ENCODE results near the gene KRT16.
"Not testable (repeated sequence)": the region's sequence is repeated elsewhere in the genome, so short reads cannot be mapped to it uniquely, and the experiment has no call there.

Gene KRT16

DNA sequence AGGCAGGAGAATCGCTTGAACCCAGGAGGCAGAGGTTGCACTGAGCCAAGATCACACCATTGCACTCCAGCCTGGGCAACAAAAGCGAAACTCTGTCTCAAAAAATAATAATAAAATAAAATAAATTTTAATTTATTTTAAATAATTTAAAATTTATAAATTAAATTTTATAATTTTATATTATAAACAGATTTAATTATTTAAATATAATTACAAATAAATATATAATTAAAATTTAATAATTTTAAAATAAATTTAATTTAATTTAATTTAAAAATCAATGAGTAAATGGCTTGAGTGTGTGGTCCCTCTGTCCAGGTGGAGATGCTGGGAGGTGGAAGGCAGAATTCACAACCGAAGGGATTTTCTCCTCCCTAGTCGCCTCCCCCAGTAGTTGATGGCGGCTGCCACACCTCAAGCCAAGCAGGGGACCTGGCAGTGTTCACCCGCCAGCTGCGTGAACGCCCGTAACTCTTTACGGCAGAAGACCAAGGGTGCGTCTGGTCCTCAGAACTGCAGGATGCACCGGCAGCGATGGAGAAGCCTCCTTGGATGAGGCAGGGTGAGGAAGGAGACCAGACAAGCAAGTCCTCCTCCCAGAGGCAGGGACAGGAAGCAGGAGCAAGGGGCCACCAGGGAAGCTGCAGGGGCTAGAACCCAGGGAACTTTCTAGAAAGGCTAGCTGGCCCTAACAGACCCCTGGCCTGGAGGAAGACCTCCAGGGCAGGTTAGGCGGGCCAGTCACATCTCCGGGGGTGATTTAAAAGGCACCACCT is 34.7 kb upstream of the KRT16 start:
- no peak for DNase-seq

DNA sequence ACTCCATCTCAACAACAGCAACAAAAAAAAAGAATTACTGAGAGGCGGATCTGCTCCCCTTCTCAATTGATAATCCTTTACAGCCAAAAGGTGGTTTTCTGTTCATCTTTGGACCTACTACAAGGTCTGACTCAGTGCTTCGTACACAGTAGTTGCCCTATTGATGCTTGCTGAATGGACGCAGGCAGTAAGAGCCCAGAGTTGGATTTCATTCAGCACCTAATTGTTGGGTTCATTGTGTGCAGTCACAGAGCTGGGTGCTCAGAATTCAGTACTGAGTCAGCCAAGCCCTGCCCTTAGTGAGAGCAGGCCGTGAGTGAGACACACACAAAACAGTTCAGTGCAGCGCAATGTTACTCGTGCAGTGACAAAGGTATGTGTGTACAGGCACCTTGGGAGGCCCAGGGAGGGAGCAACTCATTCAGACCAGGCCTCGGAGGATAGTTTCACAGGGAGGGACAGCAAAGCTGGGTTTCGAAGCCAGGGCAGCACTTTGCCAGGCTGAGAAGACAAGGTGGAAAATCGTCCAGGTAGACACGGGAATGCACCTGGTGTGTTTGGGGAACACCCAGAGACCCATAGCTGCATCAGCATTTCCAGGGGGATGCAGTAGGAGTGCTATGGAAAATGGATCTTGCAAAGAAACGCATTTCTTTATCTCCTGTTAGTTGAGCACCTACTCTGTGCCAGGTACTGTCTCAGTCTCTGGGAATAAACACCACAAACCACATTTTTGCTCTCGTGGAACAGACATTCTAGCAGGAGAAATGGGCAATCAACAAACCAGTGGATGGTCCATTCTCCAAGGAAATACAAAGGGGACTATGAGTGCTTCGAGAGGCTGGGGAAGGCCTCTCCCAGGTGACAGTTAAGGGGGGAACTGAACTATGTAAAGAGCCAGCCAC is 29.9 kb upstream of the KRT16 start:
- no peak for DNase-seq

DNA sequence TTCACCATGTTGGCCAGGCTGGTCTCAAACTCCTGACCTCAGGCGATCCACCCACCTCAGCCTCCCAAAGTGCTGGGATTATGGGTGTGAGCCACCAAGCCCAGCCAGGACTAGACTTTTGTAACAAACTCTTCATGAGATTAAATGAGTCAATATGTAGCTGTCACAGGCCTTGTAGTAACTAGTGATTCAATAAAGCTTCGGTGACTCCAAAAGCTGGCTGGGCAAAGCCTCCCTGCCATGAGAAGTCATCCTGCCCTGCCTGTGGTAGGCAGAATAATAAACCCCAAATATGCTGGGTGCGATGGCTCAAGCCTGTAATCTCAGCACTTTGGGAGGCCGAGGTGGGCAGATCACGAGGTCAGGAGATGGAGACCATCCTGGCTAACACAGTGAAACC is 28.0 kb upstream of the KRT16 start:
- DNase-seq: not testable (repeated sequence)

DNA sequence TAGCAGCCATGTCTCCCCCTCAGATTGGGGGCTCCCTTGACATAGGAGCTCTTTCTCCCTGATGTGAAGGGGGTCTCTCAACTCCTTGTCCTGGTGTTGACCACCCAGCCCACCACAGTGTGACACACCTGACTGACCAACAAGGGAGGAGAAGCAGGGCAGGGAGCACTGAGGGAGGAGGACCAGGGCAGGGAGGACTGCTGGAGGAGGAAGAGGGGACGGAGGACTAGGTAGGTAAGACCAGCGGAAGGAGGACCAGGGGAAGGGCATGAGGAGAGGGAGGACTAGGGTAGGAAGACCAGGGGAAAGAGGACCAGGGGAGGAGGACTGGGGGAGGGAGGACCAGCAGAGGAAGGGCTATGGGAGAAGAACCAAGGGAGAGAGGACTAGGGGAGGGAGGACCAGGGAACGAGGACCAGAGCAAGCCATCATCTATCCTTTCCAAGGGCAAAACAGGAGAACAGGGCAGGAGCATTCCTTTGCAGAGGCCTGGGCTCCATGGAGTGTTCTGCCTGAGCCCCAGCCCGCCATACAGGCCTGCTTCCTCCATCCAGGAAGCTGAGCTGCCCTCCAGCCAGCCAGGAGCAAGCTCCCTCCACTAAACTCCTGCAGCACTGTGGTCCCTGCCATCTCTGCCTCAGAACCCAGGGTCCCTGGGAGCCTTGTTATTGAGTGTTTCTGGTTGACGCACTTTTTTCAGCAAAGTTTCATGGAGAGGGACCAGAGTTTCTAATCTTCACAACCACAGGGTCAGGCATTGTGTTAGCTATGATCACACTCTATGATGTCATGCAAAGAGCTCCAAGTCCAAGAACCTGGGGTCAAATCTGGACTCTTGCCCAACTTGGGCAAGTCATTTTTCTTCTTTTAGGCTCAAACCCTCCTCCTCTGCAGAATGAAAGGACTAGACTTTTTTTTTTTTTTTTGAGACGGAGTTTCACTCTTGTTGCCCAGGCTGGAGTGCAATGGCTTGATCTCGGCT is 27.2 kb upstream of the KRT16 start:
- DNase-seq: no peak

DNA sequence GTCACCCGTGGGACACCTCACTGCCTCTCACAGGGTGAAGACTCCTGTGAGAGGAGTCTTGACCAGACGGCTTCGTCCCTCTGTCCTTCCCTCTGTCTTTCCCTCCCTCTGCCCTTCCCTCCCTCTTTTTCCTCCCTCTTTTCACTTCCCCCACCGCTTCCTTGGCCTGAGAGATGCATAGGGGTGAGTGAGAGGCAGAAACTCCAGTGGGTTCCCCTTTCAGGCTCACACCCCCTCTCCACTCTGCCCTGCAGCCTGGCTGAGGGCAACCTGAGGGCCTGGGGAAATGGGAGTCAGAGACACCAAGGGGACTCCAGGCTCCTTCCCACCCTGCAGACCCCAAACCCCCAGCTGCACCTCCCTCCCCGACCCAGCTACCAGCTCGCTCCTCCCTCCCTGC is 26.4 kb upstream of the KRT16 start:
- DNase-seq: no peak

DNA sequence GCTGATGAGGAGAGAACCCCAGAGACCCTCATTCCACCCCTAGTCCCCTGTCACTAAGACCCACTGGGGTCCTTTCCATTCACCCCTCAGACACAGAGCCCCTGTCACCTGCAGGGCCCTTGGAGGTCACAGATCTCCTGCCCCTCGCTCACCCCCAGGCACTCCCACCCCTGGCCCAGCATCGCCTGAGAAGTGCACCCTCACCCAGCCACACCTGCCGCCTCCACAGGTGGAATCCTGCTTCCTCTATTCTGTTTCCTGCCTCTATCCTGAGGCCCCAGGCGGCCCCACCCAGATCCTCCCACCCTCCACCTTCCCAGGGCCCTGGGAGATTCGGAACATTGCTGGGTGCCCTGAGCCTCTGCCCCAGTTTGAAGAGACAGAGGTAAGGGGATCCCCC is 25.6 kb upstream of the KRT16 start:
- no peak for DNase-seq

DNA sequence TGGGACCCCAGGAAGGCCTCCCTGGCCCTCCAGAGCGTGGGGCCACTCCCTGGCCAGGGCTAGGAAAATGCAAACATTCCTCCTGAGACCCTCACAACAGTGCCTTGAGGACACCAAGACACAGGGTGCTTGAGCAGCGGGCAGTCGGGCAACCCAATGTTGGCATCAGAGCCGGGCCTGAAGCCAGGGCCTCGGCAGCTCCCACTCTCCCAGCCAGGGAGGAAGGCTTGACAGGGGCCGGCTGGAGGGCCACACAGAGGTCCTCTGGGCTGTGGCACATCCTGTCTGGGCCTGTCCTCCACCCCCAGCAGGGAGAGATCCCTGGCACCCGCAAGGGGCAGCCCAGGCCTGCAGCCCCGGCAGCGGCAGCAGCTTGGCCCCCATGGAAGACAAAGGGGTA is 24.1 kb upstream of the KRT16 start:
- DNase-seq: no peak

DNA sequence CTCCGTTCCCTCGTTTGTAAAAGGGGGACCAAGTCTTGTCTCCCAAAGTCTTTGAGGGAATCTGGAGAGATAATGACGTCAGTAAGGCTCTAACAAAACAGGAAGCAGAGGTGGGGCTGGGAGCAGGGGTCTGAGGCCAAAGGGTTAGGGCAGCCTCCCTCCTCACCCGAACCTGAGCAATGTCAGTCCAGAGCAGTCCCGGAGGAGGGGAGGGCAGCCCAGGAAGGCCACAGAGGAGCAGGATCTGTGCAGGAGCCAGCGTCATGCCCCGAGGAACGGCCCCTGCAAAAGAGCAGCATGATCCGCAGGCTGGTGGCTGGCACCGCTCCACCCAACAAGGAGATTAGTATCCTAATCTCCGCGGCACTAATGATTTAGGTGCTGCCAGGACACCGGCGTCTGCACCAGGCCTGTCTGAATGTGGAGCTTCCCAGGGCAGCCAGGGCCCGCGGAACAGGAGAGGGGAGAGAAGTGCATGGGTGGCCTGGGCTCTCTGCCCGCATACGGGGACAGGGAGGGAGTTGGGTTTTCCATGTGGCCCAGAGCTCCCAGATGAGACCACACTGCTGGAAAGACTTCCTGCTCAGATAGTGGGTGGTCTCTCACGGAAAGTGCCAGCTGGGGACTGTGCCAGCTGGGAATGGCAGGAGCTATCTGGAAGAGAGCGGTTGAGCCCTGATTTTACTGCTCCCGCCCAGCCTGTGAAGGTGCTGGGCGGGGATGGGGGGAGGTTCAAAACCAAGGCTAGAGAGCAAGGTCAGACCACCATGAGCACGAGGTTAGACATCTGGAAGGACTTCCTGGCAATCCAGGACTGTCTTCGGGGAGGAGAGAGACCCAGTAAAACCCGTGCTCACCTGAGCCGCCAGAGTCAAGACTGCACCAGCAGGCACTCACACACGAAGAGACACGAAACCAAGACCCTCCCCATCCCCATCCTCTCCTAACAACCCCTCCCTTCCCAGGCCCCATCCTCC is 22.8 kb upstream of the KRT16 start:
- DNase-seq: peak; percentile 87

DNA sequence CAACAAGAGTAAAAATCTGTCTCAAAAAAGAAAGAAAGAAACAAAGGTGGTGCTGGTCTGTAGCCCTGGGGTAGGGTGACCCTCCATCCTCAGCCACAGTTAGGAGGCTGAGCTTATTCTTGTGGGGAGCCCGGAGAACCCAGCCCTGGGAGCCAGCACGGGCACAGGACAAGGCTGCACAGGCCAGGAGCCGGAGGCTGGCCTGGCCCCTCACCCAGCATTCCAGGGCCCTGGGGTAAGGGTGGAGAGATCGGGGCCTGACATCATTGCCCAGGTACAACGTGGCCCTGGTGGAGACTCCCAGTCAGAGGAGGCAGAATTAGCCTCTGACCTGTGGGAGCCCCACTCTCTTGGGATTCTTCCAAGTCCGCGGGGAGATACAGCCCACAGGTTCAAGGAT is 22.1 kb upstream of the KRT16 start:
- DNase-seq: no peak

DNA sequence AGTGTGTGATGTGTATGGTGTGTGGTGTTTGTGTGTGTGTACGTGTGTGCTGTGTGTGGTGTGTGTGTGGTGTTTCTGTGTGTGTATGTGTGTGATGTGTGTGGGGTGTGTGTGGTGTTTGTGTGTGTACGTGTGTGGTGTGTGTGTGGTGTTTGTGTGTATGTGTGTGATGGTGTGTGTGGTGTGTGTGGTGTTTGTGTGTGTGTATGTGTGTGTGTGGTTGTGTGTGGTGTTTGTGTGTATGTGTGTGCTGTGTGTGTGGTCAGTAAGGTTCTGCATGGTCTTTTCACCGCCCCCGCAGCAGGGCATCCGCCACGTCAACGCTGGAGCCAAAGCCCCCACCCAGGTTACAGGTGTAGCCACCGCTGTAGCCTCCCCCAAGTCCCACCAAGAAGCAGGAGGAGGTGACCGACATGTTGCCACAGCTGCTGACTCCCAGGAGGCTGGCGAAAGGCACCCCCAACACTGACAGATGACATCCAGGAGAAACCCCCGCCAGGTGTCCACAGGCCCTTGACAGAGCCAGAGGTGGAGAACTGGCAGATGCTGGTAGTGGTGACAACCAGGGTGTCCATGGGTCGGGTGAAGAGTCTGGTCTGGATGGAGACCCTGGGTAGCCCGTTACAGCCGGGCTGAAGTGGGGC is 21.1 kb upstream of the KRT16 start:
- no peak for DNase-seq

DNA sequence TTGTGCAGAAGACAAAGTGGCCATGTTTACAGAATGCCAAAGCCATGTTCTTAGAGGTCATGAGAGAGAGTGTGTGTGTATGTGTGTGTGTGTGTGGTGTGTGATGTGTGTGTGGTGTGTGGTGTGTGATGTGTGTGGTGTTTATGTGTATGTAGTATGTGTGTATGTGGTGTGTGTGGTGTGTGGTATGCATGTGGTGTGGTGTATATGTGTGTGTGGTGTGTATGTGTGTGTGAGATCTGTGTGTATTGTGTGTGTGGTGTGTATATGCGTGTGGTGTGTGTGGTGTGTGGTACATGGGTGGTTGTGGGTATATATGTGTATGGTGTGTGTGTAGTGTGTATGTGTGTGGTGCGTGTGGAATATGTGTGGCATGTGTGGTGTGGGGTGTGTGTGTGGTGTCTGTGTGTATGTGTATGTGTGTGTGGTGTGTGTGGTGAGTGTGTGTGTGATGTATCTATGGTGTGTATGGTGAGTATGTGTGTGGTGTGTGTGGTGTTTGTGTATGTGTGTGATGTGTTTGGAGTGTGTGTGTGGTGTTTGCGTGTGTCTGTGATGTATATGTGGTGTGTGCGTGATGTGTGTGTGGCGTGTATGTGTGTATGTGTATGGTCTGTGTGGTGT is 20.0 kb upstream of the KRT16 start:
- DNase-seq: no peak

DNA sequence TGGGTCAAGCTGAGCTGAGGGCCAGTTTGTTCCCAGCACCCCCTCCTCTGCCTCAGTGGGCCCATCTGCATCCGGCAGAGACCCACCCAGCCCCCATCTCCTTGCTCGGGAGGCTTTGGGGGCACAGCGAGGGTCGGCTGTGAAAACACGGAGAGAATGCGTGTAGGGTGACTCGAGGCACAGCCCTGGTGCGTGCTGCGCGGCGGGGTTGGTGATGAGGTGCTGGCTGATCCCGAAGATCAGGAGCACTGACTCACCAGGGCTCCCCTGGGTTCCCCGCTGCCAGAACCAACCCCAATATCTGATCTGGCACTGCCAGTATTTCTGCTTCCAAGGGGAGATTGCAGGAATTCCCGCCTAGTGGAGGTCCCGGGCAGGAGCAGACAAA is 19.3 kb upstream of the KRT16 start:
- no peak for DNase-seq

DNA sequence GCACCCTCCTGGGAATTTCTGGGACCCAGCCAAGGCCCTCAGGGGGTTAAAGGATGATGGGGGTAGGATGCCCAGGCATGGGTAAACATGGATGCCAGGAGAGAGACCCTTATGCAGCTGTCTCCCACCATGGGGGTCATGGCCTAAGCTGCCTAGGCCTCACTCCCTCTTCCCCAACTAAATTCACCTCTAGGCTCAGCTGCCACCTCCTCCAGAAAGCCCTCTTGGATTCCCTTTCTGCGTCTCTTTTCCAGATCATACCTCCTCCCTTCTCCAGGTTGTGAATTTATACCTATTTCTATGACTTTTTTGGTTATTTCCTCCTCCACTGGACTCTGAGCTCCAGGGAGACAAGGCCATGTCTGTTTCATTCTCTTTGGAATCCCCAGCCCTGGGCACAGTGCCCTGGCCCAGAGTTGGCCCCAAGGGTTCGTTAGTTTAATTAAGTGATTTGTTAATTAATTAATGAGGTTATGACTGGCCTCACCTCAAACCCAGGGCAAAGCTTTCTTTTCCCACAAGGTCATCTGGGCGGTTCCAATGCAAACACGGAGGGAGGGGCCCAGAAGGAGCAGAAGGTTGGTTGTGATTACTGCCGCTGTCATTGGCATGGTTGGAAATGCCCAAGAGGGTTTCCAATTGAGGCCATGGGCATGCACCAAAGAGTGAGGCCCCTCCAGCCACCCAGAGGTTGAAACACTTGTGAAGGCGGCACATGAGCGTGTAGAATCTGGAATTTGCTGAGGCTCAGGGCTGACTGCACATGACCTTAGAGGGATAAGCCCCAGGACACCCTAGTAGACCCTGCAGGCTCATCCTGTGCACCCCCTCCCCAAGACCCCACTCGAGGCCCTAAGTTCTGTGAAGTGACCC is 18.7 kb upstream of the KRT16 start:
- no peak for DNase-seq

DNA sequence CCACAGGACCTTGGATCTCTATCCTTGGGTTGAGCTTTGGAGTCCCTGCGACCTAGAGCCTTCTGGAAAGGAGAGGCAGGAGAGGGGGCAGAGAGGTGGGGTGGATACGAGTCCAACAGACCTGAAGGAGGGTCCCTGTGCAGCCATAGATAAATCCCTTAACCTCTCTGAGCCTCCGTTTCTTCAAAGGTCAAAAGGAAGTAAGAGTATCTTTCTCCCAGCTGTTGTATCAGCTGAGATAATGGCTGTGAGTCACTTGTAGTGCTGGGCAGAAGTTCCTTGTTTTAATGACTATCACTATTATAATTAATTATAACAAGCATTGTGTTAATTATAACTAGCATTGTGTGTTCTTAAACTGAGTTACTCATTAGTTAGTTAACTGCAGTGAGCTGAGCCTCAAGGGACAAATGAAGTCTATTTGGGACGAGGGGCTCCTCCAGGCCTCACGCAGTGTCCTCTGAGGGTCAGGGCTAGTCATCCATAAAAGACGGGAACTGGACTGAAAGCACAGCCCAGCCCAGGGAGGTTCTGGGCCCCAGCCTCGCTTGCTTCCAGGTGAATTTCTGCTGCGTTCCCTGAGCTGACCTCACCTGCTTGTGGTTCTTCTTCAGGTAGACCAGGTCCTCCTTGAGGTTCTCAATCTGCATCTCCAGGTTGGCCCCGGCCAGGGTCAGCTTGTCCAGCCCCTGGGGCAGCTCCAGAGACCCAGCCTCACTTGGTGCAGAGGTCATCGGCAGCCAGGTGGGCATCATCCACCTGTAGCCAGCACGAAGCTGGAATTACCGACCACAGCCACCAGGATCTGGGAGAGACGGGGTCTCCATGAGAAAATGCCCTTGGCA is 17.5 kb upstream of the KRT16 start:
- DNase-seq: no peak

DNA sequence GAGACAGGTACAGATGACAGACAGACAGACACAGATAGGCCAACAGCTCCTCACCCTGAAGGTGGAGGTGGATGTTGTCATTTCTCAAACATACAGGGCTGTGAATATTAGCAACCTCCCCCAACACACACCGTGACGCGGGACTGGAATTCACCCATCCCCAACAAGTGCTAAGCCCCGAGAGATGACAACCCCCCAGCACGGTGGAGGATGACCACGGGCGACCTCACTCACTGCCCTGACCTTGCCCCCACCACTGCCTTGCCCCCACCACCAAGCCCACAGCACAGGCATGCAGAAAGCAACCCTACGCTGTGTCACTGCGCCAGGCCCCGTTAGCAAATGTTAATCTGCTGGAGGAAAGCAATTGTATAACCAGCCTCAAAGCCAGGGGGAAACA is 16.7 kb upstream of the KRT16 start:
- peak; percentile 14 for DNase-seq

DNA sequence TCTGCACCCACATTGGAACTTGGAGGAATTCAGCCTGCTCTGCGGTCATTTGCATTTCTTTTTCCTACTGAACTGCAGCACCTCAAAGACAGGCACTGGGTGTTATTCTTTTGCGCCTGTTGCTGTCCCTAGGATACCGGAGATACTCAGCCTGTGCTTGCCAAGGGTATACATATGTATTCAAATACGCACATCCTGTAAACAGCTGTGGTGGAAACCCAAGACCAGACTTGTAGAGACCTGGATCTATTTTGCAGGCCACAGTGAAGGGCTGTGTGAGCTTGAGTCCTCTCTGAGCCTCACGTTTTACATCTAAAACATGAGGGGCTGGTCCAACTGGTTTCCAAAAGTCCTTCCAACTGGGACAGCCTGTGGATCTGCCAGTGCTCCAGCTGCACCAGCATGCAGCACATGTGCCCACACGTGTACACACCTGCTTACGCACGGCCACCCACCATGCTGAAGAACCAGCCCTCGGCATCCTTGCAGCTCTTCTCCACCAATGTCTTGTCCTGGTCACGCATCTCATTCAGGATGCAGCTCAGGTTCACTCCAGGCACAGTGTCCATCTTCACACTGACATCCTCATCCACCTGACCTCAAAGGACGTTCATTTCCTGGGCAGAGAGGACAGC is 16.2 kb upstream of the KRT16 start:
- DNase-seq: peak; percentile 18

DNA sequence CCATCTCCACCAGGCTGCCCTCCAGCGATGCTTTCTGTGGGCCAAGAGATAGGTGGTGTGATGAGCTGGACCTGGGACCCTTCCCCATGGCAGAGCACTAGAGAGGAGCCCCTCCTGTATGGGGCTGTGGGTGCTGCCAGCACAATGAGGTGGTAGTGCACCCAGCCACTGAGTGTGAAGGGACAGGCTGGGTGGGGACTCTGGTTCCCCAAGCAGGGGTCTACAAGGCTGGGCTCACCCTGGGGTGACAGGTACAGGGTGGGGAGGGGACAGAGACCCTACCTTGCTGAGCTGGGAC is 15.5 kb upstream of the KRT16 start:
- not testable (repeated sequence) for DNase-seq

DNA sequence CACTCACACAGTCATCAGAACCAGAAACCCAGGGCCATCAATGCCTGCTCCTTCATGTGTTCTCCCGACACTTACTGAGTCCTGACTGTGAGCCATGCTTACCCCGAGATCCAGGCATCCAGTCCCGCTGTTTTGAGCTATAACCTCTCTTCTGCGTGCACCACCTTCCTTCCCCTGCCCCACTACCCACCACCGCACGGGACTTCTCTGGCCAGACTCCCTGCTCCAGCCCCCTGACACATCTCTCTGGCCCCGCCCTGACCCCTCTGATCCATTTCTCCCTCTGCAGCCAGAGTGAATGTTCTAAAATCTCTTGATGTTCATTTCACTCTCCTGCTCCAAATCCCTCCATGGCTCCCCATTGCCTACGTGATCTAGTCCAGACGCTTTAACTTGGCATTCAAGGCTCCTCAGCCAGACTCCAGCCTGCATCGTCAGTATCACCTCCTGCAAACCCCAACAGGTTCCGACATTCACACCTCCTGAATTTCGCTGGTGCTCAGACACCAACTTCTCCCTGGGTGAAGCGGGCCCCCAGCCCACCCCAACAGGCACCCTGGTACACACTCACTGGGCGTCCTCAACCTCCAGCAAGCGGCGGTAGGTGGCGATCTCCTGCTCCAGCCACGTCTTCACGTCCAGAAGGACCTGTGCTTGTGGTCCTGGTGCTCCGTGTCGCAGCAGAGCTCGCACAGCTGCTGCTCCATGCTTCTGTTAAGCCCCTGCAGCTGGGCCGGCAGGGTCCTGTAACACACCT is 14.9 kb upstream of the KRT16 start:
- no peak for DNase-seq
